Stromal cell of bone marrow (primary cell): ENCODE measurements around the gene SORCS3.

Experiments
- DNase-seq: peaks from one replicate; pipeline ENCODE4 v3.0.0-alpha.2; 2012; ENCODE audit warnings: low read depth

The SORCS3 gene

DNA sequence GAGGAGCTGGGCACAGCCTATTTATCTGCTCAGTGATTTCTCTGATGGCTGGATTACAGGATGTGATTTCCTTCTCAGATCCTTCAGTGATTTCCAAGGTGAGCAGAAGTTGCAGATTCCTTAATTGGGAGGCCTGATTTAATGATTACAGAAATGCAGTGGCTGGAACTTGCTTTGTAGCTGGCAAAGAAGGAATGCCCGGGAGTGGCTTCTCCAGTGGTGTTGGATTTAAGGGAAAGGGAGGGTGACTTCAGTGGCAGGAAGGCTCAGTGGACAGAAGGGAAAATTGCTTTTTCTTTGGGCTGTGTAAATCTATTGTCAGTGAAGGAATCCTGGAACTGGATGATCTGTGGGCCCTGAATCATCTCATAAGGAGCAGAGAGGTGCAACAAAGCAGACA is 5.1 kb downstream of the SORCS3 start:
- no peak for DNase-seq

DNA sequence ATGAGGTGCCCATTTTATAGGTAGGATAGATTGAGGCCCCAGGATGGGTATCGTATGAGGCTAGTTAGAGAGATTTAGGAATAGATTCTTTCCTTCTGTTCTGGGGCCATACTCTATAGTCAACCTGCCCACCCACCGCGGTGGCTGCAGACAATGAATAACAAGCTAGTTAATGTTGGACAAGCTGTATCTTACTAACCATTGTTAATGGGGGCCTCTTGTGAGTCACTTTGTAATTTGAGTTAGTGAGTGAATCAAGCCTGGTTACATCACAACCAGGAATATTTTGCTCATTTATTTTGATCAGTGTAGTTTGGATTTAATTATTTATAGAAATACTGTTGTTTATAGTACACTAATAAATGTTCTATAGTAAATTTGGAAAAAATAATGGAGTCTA is 7.3 kb downstream of the SORCS3 start:
- DNase-seq: no peak

DNA sequence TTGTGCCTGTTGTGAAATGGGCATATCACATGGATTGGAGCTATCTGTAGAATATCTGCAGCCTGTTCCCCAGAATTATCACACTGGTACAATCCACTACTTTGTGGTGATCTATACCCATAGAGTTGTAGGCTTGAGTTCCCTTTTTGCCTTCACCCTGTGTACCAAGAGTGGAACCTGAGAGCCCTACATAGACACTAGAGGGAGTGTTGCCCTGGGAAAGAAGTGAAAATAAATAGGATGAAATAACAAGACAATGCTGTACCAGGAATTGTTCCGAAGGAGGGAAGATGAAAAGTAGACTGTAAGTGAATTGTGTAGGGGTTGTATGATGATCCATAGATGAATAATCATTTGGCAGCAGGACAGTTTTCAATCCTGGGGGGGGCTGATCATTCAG is 9.0 kb downstream of the SORCS3 start:
- no peak for DNase-seq

DNA sequence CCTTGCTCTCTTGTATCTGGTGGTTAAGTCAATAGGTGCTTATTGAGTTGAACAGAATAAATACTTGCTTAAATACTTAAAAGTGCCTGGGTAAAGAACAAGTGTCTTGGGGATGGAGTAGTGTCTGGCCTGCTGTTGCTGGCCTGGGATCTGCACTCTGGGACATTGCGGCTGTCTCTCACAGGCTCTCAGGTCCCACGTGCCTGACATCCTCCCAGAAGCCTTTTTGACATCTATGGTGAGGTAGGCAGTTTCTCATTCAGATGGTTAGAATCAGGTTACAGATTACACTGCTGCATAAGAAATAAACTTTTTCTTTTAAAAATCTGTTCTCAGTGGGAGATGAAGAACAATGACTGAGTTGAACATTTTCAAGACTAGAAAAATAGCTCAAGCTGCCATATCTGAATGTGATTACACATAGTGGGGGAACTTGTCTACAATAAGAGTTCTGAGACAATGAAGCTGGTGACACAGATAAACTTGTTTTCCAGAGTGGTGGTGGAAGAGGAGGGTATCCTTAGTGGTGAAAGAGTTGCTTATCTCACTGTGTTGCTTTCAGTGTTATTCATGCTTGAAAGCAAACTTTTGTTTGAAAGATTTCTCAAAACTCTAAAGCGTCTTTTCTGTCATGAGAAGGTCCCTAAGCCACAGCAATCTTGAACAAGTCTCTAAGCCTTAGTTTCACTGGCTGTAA is 9.7 kb downstream of the SORCS3 start:
- no peak for DNase-seq

DNA sequence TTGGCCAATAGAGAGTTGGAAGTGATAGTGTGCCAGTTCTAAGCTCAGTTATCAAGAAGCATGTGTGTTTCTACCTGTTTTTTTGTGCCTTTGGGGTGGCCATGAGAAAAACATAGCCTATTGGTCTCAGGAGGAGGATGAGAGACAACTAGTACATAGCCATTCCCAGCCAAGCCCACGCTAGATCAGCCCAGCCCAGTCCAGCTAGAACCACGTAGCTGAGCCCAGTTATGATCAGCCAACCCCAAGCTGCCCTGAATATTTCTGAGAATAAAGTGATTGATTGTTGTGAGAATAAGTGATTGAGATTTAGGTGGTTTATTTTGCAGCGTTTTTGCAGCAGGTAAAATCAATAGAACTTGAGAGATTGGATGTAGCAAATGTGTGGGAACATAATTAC is 15.9 kb downstream of the SORCS3 start:
- DNase-seq: no peak

DNA sequence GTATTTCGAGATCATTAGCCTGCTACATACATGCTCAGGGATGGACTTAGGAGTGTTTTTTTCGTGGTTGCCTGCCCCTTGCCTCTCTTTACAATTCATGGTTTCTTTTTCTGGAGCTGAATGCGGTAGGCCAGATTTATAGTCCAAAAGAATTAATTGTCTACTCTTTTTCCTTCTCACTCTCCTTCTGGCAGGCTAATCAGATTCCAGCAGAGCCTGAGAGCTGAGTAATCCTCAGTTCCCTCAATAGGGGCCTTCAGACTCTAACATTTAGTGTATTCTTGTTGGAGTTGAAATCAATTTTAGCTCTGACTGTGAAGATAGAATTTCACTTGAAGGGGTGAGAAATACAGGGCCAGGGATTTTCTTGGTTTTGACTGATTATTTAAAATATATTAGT is 16.4 kb downstream of the SORCS3 start:
- no peak for DNase-seq

DNA sequence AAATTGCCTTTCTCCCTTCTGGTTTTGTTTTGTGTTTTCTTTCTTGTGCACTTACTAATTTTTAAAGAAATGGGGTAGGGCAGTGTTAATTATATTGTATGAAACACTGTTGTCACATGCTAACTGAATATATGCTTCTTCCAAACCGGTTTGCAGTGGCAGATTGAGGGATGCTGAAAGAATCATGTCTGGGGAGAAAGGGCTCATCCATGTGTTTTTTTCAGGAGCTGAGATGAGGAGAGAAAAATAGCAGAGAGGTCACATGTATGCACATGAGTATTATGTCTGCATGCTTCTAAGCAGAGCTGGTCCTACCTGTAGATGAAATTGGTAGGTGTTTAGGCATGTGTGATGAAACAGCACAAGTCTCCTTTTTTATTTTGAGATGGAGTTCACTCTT is 17.0 kb downstream of the SORCS3 start:
- no peak for DNase-seq

DNA sequence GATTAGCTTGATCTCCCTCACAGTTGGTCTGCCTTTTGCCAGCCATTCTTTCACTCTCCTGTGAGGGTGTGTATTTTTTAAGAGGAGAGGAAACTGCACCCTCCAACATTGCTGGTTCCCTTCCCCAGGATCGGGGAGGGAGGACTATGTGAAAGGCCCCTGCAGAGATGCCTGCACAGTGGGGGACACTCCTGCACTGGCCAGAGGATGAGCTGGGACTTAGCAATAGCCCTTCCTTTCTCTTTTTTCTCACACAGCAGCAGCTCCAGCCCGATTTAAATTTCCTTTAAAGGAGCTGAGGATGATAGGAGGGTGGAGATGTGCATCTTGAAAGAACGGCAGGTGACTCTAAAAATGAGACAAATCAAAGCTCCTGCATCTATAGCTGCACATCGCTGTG is 18.7 kb downstream of the SORCS3 start:
- no peak for DNase-seq

DNA sequence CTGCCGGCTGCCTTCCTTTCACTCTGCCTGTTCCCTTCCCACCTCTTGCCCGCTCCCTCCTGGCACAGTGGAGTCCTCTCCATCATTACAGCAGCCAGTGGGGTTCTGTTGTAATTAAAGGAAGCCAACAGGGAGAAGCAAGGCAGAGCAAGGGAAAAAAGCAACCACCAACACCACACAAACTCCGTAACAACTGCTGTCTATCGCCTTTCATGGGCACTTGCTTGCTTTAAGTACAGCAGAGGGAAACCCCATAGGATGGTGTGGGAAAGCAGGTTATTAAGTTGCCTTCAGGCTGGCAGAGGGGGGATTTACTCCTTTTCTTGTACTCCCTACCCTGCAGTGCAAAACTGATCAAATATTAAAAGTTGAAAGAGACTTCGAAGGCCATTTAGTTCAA is 22.0 kb downstream of the SORCS3 start:
- no peak for DNase-seq

DNA sequence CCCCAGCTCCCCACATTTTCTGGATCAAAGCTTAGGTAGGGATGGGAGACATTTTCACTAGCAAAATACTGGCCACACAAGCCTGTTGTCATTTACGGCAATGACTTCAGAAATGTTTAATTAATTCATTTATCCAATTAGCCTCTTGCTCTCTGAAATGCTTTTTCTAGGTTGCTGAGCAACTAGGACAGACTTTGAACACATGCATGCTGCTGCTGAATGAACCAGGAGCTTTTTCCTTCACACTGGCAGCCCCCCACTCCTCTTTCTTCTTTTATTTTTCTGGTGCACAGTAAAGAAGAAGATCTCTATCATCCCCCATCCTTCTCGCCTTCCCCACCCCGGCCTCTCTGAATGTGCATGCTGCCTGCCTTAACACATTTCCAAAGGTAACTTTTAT is 22.5 kb downstream of the SORCS3 start:
- no peak for DNase-seq

DNA sequence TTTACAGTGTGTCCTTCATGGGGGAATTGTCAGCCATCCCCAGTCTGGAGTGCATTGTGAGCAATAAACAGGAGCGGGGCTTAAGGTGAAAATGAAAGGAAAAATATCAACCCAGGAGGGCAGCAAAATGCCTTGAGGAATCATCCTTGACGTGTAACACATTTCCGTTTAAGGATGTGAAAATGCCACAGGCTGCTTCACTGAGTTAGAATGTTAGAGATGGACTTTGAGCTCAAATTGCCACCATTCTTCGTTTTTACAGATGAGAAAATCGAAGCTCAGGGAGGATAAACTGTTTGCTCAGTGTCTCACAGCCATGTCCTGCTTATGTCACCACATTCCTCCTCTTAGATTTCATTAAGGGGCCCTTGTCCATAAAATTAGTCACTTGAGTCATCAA is 23.1 kb downstream of the SORCS3 start:
- no peak for DNase-seq

DNA sequence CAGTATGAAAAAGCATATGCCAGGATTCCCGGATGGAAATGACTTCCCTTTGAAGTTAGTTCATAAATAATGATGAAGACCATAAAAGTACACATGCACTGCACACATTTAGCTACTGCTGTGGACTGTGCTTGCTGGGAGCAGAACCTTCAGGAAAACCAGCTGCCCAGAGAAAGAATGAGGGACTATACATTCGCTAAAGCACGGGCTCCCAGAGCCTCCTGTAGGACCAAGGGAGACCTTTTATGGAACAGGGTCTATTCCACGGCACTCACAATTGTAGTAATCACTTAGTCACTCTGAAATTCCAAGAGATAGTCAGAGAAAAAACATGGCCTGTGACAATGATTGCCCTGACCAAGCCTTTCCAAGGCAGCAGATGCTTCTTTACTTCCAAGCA is 24.1 kb downstream of the SORCS3 start:
- no peak for DNase-seq

DNA sequence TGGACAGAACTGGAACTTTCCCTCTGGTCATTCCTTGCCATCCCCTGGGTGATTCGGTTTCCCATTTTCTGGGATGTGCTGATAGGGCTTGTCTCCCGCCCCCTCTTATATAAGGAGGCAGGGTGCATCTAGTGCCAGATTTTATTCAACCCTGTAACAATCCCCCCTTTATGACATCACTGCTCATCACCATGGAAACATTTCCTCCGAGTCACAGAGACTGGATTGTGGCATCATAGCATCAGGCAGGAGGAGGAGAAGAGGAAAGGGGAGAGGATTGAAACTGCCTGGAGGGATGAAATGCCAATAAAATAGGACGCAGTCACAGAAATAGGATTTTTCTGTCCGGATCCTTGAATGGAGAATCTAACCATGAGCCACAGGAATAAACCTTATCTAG is 25.0 kb downstream of the SORCS3 start:
- DNase-seq: no peak

DNA sequence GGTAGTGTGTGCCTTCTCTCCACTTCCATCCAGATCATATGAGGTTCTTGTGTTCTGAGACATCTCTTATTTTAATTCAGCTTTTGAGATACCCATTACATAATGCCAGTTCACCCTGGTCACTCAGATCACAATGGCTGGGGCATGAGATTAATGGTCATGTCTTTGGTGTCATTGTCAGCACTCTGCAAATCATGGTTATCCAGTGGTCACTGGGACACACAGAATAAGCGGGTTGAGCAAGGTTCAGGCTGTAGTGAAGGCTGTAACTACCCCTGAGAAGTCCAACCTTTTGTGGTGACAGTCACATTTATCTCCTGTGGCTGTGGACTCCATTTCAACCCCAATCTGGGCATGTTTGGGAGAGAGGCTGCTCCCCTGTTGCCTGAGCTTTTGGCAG is 35.8 kb downstream of the SORCS3 start:
- DNase-seq: no peak

DNA sequence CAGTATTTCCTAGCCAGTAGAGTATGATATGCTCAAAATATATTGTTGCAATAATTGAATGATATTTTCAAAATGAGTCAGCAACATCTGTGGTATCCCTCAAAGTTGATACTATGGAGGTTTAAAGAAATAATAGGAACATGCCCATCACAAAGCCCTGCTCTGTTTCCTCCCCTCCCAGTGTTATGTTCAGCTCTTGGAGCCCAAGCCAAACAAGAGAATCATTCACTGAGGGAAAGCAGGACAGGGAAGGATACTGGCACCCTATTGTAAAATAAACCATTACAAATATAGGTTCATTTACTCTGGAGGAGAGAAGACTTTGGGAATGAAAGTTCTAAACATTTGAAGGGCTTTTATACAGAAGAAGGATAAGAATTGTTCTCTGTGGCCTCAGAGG is 37.6 kb downstream of the SORCS3 start:
- DNase-seq: no peak

DNA sequence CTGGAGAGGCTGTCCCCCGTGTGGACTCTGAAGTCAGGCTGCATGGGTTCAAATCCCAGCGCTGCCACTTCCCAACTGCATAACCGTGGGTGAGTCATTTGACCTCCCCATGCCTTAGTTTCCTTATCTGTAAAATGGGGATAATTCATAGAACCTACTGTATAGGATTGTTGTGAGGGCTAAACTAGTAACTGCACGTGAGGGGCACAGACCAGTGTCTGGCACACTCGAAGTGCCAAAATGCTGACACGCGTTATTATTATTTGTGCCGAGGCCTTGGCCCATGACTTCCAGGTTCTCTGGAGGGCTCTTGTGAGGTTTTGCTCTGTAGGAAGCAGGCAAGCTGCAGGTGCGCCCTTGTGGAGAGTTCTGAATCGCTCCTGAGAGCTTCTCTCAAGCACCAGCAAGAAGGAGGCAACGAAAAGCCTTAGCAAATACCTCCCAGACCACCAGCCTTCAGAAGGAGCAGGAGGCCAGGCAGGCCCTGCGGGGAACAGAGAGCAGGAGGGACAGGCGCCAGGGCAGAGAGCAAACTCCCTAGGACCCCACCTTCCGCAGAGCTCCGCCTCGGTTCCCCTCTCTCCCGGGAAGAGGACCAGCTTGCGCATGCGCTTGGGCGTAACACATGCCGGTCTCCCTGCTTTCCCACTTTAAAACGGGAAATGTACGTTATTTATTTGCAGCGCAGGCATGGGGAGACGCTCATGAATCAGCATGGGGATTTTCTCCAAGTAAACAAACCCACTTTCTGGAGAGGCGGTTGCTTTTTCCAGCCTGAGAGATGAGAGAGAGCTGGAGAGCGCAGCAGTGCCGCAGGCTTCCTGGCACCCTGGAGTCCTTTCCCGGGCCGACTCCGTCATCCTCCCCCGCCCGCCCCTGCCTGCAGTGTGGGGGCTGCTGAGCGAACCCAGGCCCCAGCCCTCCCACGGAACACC is 39.6 kb downstream of the SORCS3 start:
- DNase-seq: no peak

DNA sequence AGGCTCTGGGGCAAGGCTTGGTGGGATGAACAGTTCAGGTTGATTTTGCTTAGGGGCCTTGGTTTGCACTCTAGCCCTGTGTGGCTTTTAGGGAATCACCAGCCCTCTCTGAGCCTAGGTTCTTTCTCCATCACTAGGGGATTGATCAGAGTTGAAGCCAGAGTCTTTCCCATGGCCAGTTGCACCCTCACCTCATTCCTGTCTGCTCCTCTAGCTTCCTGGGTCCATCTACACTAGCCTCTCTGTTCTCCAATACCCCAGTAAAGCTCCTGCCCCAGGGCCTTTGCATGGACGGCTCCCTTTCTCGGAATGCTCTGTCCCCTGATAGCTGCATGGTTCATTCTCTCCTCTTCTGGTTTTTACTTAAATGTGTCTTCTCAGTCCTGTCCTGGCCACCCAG is 40.4 kb downstream of the SORCS3 start:
- DNase-seq: no peak

DNA sequence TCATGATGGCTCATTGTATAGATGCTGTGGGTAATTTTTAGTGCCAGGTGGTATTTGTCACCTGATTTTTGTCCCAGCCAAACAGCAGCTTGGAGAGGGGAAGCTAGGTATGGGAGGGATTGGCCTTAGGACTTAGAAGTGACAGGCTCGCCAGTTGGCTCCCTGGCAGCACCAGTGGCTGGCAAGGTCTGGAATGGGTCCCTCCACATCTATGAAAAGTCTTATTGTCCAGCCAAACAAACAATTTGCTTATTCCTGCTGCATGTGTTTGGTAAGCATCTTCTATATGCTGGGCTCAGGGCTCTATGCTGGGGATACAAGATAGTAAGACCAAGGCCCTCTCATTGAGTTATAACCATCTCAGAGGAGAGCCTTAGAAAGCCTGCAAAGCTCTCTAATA is 42.5 kb downstream of the SORCS3 start:
- no peak for DNase-seq

DNA sequence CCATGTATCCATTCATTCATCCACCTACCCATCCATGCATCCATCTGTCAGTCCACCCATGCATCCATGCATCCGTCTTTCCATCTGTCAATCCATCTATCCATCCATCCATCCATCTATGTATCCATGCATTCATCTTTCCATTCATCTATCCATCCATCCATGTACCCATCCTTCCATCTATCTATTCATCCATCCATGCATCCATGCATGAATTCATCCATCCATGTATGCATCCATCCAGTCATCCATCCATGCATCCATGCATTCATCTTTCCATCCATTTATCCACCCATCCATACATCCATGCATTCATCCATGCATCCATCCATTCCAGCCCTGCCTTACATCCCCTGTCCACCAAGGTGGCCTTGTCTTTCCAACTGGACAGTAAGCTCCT is 45.7 kb downstream of the SORCS3 start:
- no peak for DNase-seq

DNA sequence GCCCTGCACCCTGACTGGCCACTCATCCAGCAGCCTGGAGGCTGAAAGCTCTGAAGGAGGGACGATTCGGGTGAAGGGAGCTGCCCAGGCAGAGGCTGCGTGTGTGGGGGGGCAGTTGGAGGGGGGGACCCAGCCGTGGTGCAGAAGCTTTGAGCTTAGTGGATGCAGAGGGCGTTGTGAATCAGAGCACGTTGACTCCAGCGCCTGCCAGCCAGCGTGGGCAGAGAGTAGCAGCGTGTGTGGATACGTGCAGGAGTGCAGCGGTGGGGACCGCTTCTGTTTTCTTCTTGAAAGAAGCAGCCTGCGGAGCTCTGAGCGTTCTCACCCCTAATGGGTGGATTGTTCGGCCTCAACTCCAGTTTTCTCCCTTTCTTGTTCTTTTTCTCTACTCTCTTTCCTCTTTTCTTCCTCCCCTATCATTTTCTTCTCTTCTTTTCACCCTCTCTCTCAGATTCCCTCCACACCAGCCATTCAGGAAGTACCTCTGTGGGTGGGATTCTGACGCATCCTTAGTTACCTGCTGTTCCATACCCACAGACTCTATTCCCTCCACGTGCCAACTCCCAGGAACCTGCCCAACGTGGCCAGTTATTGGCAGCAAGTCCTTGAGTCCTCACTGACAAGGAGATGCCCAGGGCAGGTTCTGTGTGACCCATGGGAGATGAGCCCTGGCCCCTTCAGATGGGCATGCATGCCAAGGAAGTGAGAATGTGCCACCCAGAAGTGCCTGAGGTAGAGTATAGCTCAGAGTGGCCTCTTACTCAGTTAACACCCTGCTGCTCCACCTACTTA is 47.4 kb downstream of the SORCS3 start:
- no peak for DNase-seq

DNA sequence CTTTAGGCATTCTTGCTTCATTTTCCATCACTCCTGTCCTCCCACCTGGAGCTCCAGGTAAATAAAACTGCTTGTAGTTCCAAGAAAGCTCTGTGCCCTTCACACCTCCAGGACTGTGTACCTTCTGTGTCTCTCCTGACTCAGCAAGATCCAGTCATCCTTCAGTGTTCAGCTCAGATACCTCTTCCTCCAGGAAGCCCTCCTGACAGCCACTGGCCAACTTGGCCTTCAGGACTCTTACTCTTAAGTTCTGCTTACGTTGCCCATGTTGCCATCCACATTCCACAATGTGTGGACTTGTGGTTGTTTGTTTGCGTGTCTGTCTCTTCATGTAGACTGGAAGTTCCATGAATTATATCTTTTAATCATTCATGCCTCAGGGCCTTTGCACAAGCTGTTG is 48.0 kb downstream of the SORCS3 start:
- DNase-seq: no peak

DNA sequence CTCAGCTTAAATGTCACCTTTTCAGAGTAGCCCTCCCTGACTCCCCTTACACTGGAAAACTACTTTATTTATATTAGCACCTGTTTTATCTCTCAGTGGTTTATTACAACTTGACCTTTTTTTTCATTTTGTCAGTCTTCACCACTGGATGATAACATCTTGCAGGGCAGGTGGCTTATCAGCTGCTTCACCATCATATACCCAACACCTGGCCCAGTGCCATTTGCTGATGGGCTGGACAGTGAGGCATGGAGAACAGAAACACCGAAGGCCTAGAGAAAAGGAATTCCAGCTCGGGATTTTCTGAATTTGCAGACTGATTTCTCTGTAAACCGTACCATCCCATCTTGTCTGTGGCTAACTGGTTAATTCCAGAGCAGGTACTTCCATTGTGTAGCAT is 48.5 kb downstream of the SORCS3 start:
- no peak for DNase-seq

DNA sequence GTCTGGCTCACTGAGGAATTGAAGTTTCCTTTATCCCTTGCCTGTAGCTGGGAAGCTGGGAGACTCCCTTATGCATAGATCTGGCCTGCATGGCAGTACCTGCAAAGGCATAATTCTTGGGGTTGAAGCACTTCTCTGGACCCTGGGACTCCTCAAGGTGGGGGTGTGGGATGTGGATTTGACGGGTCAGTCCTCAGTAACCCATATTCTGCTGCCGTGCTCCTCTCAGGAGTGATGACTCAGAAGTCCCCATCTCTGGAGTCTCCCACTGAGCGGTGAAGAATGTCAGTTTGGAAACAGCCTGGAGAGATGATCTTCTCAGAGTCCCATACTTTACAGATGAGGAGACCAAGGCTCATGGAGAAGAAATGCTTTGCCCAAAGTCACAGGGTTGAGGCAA is 49.0 kb downstream of the SORCS3 start:
- DNase-seq: no peak
